Spleen (tissue), 7 donors: Measurements from ENCODE around the gene PPP1R12C.
A peak's percentile ranks its signal among the peaks of the same experiment; 100 is the strongest.

ENCODE experiments used
- POLR2AphosphoS5 ChIP-seq, 3 donors: sonication (generic); formaldehyde crosslinking; IDR thresholded peaks; one replicate each; pipeline ENCODE4 v1.5.1; 2017; ENCODE audit warnings: antibody characterized with exemption in 3 of 3
- TF ChIP-seq, protein P1 (sequence below), 11 experiments: fragments of 200-600 bp in 7 of 11; fragments of 450-650 bp in 4 of 11; sonication (generic) in 4 of 11; IDR thresholded peaks in 8 of 11; conservative IDR thresholded peaks in 3 of 11; 1 replicate in 7 of 11; 2 replicates in 4 of 11; pipeline versions ENCODE4 v1.4.0 to v1.8.0; 2016 to 2021; ENCODE audit warnings: antibody characterized with exemption in 11 of 11, inconsistent platforms in 4 of 11, mild to moderate bottlenecking in 1 of 11
- donor health status: DM: no; HTN: no; CAD: no; lungs with moderate emphysema.
- donor health status: DM: no; HTN: no; CAD: no.
- donor health status: DM: no; HTN: no; CAD: no.

DNA sequence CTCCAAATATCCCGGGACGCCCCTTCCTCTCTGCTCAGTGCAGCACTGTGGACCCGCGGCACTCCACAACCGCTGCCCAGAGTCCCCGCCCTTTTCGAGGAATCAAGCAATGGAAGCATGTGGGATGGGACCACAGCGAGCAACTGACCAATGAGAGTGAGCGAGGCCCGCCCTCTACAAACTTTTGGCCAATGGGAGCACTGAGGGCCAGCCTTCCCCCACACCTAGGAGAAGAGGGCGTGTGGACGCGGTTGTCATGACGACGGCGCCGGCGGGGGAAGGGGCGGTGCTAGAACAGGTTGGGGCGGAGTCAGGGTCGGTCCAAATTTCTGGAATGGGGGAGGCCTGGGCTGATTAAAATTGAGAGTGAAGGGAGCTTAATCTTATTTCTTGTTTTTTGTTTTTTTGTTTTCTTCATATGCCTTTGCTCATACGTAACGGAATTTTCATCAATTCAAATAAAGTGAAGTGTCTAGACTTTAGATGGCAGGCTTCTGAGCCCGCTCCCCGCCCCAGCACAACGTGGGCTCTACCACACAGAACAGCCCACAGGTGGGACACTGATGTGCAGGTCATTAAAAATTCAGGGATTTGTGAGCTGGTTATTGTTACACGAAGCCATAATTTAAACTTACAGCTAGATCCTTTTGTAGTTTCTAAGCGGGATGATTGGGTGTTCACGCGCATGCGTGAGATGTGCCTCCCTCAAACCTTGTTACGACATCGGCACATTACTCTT is 49.3 kb upstream of the PPP1R12C start, which contains the start of gene DNAAF3:
- TF ChIP-seq, protein P1, sequence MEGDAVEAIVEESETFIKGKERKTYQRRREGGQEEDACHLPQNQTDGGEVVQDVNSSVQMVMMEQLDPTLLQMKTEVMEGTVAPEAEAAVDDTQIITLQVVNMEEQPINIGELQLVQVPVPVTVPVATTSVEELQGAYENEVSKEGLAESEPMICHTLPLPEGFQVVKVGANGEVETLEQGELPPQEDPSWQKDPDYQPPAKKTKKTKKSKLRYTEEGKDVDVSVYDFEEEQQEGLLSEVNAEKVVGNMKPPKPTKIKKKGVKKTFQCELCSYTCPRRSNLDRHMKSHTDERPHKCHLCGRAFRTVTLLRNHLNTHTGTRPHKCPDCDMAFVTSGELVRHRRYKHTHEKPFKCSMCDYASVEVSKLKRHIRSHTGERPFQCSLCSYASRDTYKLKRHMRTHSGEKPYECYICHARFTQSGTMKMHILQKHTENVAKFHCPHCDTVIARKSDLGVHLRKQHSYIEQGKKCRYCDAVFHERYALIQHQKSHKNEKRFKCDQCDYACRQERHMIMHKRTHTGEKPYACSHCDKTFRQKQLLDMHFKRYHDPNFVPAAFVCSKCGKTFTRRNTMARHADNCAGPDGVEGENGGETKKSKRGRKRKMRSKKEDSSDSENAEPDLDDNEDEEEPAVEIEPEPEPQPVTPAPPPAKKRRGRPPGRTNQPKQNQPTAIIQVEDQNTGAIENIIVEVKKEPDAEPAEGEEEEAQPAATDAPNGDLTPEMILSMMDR (IDR thresholded peaks at IDR 0.05 in 8 of 11, conservative IDR thresholded peaks at IDR 0.05 in 3 of 11): no peak
- TF ChIP-seq POLR2AphosphoS5 (IDR thresholded peaks at IDR 0.05): peak in 2 of 3 donors; percentile 8 to 66
